ENCODE measurements around the gene INPP5E.

The INPP5E gene

GRCh38 chr9:136401173-136401922 lies 38.3 kb downstream of the INPP5E start:
- no peak for DNase-seq

GRCh38 chr9:136400038-136400834 lies 39.4 kb downstream of the INPP5E start, which contains the start of gene SNAPC4:
Gene SNAPC4, minus strand, starts transcription at chr9:136400170. Its CDS starts 1,742 bp downstream, at chr9:136398428.
- DNase-seq, result peak; percentile 91

DNA sequence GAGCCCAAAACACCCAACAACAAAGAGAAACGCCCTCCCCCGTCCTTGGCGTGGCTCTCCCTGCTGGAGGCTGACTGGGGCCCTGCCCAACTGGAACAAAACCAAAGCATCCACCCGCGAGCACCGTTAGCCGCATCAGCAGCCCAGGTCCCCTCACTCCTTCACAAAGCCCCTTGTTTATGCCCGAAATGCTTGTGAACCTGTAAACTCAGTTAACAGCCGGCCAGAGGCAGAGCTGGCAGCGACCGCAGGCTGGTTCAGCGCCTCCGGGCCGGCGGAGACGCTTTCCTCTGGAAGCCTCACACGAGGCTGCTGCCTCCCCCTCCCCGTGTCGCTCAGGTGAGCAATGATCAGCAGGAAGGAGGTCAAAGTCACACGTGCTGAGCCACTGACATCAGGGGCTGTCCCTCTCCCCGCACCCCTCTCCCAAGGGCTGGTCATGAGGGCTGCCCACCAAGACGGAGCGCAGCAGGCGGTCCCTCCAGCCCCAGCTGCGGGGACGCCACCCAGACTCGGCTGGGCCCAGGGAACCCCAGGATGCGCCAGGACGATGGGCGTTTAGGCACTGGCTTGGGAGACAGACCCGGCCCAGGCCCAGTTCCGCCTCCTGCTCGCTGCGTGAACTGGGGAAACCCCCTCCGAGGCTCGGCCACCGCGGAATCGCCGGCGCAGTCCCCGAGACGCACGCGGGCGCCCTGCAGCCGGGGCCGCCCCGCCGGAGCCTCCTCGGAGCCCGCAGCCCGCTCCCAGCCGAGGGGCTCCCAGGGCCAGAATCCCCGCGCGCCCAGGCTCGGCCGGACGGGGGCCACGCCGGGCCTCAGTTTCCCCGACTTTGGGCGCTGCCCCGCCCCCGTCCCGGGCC lies 40.2 kb downstream of the INPP5E start:
- no peak for DNase-seq

DNA sequence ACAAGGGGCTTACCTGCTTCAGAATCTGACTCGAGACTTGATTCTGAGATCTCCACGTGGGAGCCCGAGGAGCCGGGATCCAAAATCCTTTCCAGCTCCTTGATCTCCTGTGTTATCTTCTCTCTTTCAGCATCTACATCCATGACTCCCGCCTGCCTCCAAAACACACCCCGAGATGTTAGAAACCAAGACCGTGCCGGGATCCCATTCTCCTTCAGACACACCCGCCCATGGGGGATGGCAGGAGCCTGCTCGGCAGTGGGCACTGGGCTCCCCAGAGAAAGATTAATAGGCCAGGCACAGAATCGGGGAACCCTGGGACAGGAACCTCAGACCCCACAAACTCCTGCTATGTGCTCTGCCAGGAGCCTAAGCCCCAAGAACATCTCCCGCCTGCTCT lies 41.4 kb downstream of the INPP5E start:
- DNase-seq, result no peak

DNA sequence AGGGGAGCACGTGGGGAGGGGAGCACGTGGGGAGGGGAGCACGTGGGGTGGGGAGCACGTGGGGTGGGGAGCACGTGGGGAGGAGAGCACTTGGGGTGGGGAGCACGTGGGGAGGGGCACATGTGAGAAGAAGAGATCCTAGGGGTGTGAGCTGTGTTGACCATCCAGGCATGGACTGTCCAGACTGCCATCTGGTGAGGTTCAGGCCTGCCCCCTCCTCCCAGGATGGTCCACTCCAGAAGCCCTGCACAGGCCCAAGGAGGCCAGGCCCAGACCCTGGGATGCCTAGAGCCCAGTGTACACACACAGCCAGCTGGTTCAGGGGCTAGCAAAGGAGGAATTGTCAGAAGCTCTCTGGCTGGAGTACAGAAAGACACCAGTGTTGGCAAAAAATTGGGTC lies 42.0 kb downstream of the INPP5E start:
- DNase-seq, result no peak

GRCh38 chr9:136396219-136396515 lies 43.5 kb downstream of the INPP5E start:
- DNase-seq, result no peak

DNA sequence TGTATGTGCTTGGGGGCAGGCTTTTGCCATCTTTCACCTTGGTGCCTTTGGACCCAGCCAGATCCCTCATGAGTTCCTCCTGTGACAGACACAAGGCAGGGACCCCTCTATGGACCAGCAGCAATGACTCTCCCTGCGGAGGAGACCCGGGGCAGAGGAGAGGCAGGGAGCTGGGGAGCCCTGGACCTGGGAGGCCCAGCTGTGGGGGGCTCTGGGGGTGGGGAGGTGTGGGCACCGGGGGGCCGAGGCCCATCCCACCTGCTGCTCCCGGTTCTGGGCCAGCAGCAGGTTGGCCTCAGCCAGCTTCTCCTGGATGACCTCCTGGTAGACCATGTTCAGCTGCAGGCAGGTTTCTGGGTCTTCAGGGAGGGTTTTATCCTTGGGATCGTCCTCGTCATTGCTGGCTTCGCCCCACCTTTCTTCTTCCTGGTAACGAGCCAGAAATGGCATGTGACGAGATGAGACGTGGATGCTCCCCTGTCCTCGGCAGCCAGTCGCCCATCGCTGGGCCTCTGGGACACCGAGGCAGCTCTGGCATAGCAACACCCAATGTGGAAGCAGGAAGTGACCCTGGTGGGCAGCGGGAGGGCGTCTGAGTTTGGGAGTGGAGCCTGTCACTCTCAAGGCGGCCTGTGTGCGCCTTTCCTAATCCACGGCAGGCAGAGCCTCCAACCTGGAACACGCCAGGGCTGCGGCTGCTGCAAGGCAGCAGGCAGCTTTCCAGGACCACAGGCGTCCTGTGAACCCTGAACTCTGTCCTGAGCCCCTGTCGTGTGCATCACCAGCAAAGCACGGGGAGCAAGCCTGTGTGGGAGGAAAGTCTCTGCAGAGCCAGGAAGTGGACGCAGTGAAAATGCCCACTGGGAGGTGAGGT lies 44.1 kb downstream of the INPP5E start:
- DNase-seq, result no peak

DNA sequence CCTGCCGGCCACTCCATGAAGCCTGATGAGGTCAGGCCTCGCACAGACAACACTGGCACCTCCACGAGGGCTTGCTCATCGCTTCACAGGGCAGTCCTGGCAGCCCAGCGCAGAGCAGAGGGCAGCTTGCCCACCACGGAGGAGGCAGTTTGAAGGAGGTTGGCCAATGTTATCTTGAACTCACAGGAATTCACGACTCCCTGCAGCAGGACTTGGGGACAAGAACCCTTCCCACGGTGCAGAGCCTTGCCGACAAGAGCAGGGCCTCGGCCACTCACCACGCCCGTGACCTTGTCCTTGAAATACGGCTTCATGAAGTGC lies 44.7 kb downstream of the INPP5E start:
- no peak for DNase-seq

GRCh38 chr9:136394312-136395019 lies 45.2 kb downstream of the INPP5E start:
- DNase-seq, result no peak

DNA sequence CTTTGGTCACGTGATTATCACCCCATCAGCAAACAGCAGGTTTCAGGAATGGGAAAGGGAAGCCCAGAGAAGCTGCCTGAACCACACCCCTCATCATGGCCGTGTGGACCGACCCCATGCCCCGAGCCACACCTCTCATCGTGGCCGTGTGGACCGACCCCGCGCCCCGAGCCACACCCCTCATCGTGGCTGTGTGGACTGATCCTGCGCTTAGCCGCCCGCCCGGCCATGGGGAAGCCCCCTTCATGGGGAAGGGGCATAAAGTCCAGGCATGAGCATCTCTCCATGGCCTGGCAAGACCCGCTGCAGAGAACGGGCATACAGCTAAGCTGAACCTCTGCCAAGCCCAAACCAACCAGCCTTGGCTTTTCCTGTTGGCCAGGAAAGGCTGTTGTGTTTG lies 46.1 kb downstream of the INPP5E start:
- DNase-seq, result no peak

DNA sequence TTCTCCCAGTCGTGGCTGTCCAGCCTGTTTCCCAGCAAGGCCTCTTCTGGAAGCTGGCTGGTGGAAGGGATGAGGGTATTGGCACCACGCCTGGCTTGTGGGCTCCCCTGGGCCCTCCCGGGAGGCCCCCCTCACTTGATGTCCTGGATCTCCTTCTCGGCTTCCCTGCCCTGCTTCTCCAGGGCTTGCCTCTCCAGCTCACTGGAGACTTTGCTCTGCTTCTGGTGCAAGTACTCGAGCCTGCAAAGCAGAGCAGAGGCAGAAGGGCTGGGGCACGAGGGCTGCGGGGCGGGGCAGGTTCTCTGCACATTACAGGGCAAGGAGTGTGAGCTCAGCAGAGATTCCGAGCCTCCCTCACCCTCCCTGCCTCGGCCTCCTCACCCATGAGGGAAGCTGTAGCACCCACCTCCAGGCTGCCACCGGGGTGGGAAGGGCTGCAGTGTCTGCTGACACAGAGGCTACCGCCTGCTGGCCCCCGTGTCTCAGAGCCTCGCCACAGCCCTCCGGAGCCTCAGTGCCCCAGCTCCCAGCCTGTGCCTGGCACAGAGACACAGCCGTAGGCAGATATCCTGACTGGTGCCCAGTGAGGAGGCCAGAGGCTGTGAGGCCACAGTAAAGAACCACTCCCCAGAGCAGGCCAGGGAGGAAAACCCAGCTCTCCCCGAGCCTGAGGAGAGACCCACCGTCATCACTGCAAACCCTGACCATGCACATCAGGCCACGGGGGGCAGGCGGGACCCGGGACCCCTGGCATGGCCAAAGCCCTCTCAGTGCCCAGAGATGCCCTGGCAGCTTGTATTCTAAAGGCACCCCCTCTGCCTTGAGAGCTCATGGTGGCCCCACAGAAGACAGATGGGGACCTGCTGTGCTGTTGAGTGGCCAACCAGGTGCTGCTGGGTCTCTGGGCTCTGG lies 46.9 kb downstream of the INPP5E start:
- DNase-seq, result no peak

GRCh38 chr9:136391737-136392537 lies 47.7 kb downstream of the INPP5E start:
- no peak for DNase-seq

DNA sequence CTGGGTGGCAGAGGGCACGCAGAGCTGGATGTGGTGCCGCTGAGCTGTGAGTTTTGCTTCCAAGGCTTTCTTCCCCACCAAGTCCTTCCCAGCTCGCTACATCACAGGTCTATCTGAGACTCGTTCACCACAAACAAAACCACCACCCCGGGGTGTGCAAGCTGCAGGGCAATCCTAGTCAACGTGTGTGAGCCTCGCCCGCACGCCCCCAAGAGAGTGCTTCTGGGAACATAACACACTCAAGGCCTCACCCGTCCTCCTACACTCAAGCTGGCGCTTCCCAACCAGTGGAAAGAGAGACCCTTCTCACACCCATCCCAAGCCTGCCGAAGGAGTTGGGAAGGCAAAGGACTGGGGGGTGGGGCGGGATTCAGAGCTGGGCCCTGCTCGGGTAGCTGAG lies 50.2 kb downstream of the INPP5E start:
- peak; percentile 52 for DNase-seq

DNA sequence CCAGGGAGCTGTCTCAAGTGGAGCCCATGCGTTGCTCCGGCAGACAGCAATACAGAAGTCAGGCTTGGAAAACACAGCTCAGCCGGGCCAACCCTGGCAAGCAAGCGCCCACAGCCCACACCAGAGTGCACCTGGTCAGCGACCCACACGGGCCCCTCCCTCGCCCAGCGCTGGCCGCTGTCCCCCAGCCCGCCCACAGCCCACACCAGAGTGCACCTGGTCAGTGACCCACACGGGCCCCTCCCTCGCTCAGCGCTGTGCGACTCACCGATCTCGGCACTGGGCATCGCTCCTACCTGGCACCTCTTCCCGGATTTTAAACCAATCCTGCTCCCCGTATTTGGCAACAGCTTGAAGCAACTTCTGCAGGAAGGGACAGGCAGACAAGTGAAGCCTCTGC lies 52.4 kb downstream of the INPP5E start:
- DNase-seq, result no peak

- DNase-seq, result no peak
These were observed 53.6 kb downstream of the INPP5E start for GRCh38 chr9:136386018-136386417.

DNA sequence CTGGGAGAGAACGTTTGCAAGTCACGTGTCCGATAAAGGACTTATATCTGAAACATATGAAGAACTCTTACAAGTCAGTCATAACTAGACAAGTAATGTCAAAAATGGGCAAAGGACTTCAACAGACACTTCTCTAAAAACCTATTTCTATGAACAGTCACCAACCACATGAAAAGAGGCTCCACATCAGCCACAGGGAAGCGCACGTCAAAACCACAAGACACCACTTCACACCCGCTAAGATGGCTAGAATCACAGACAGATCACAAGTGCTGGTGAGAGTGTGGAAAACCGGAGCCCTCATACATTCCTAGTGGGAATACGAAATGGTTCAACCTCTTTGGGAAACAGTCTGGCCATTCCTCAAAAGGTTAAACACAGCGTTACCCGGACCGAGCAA lies 54.6 kb downstream of the INPP5E start:
- DNase-seq, result no peak

DNA sequence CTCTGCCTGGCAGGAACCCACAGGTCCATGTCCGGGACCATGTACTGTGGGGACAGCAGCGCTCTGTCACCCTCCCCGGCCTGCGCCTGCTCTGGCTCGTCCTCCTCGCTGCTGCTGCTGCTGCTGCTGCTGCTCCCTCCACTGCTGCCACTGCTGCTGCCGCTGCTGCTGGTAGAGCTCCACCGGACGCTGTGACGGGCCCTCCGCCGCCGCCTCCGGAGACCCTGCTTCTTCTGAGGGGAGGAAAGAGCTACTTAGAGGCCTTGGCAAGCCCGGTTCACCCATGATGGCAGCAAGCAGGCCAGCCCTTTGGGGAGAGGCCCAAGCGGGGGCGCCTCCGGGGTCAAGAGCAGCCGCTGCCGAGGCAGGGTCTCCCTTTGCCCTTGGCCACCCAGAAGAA lies 56.2 kb downstream of the INPP5E start:
- DNase-seq, result no peak

- no peak for DNase-seq
These were observed 57.6 kb downstream of the INPP5E start for GRCh38 chr9:136381966-136382513.

- no peak for DNase-seq
These were observed 58.3 kb downstream of the INPP5E start for GRCh38 chr9:136381311-136381710.

- no peak for DNase-seq
These were observed 59.3 kb downstream of the INPP5E start for GRCh38 chr9:136380381-136380780.

Data from islet precursor cell (in vitro differentiated cells).